Heart left ventricle (tissue), 16 donors: ENCODE results near the gene NEUROD6. TPM values are rescaled to one million over a fixed set of nuclear protein-coding genes. Genes with fewer than 3 reads are reported as not detected.

ENCODE experiments used
- ATAC-seq, 4 donors: fragments of 200-7000 bp; cut with Tn5 transposase; one replicate each; pipeline ENCODE4 v1.9.1; 2020 to 2022; ENCODE audit warnings: moderate library complexity in 4 of 4, mild to moderate bottlenecking in 3 of 4, moderate number of reproducible peaks in 1 of 4
- DNase-seq, 5 donors: peaks; one replicate each; pipeline ENCODE4 v3.0.0-alpha.2; 2020
- H3K27ac ChIP-seq, 12 donors: fragments of 200-600 bp; sonication (generic) in 4 of 12; one replicate each; pipeline versions ENCODE4 v1.5.0 to v1.8.0; 2016 to 2022; ENCODE audit warnings: mild to moderate bottlenecking in 2 of 12
- H3K27me3 ChIP-seq, 9 donors: fragments of 200-600 bp; sonication (generic) in 2 of 9; one replicate each; pipeline versions ENCODE4 v1.5.1 to v1.8.0; 2016 to 2022; ENCODE audit warnings: mild to moderate bottlenecking in 3 of 9
- H3K36me3 ChIP-seq, 9 donors: fragments of 200-600 bp; sonication (generic) in 2 of 9; one replicate each; pipeline versions ENCODE4 v1.5.0 to v1.8.0; 2018 to 2022; ENCODE audit warnings: mild to moderate bottlenecking in 2 of 9
- H3K4me1 ChIP-seq, 12 donors: fragments of 200-600 bp; sonication (generic) in 4 of 12; one replicate each; pipeline versions ENCODE4 v1.5.0 to v1.8.0; 2016 to 2022; ENCODE audit warnings: mild to moderate bottlenecking in 3 of 12
- H3K4me3 ChIP-seq, 12 donors: fragments of 200-600 bp; sonication (generic) in 4 of 12; one replicate each; pipeline versions ENCODE4 v1.5.0 to v1.8.0; 2017 to 2022; ENCODE audit warnings: mild to moderate bottlenecking in 9 of 12, moderate library complexity in 4 of 12
- H3K9me3 ChIP-seq, 12 donors: fragments of 200-600 bp; sonication (generic) in 4 of 12; one replicate each; pipeline versions ENCODE4 v1.5.0 to v1.8.0; 2016 to 2022; ENCODE audit warnings: mild to moderate bottlenecking in 1 of 12
- CTCF ChIP-seq, 12 donors: fragments of 200-600 bp; sonication (generic) in 4 of 12; IDR thresholded peaks; one replicate each; pipeline versions ENCODE4 v1.5.0 to v1.8.0; 2018 to 2022; ENCODE audit warnings: antibody characterized with exemption in 12 of 12, mild to moderate bottlenecking in 5 of 12
- POLR2A ChIP-seq, 2 donors: fragments of 450-650 bp; IDR thresholded peaks; one replicate each; pipeline ENCODE4 v1.6.1; 2017; ENCODE audit warnings: antibody characterized with exemption in 2 of 2, mild to moderate bottlenecking in 2 of 2, moderate library complexity in 2 of 2
- WGBS, 4 donors: extraction: QIAGEN DNeasy Blood & Tissue Kit in 2 of 4; methylation state at CpG; one replicate each; pipeline versions ENCODE4 v1.1.5 to v1.1.7; 2013 to 2018; 5-methylcytosine and 5-hydroxymethylcytosine counted together
- intact Hi-C, 10 donors: fragments of 100-400 bp; cut with DNase I; formaldehyde crosslinking; loops; one replicate each; pipeline versions ENCODE4 v1.11.1 to v1.14.2; 2022
- polyA plus RNA-seq, 2 donors: library from polyadenylated mRNA; stranded (reverse); fragments of 200-250 nt; gene quantifications; one replicate each; pipeline ENCODE4 v1.2.3, GENCODE V29; 2013
- total RNA-seq, 9 donors: library from RNA; depleted of rRNA in 2 of 9; stranded (reverse); fragments of >200 nt in 2 of 9; fragmentation: NEBNext Ultra II Directional in 3 of 9; extraction: Animal tissue kit (Norgen Biotek cat#: 25700) in 3 of 9; gene quantifications; one replicate each; pipeline versions ENCODE4 v1.1.0 to v1.2.4, GENCODE V29; 2016 to 2023
- donor health status: ischemic (EF 13 %, LVEDD 7.1; RV severe dilation, severe dysfunction).
- donor health status: healthy with polysubstance abuse.
- donor health status: DM: no; HTN: yes; CAD: no.
- donor health status: DM: no; HTN: no; CAD: no.
- donor health status: ischemic (EF 25% LVEDD 6.9; RV normal size, moderate dysfunction).
- donor health status: ischemic (EF 25% LVEDD 5.7; RV mildly dilated, moderate dysfunction).
- donor health status: healthy.
- donor health status: DM: yes; HTN: yes; CAD: no.
- donor health status: ischemic (EF 35%, LVEDD 5.7; RV mildly dilated, moderate dysfunction).
- donor health status: nonischemic (EF 11% LVEDD 7.7; RV severe dilation, severe dysfunction).
- donor health status: DM: yes; HTN: yes; CAD: no.
- donor health status: PGD.
- donor health status: ischemic (EF 29% LVEDD 5.4; RV normal size, mild dysfunction).
- donor health status: nonischemic (EF 23%, LVEDD 6.1; RV moderate dilation, normal function).

The NEUROD6 gene
- total and polyA plus RNA-seq, 11 donors = not detected

- ATAC-seq (no peak), DNase-seq (no peak)
- Histone ChIP-seq H3K4me3 (no peak overlapping the region), H3K9me3 (no peaks in the 10 kb centered on the region), H3K27ac (no peak overlapping the region), H3K4me1 (no peaks in the 10 kb centered on the region), H3K27me3 (peaks cover 0 to 53% (median 16%) of the 10 kb centered on the region in 9 donors), H3K36me3 (no peaks in the 10 kb centered on the region)
- WGBS, 4 donors = 70 to 84% (median 75%) methylated on average over 5 of the region's 5 CpGs
- no peak for TF ChIP-seq CTCF (IDR thresholded peaks at IDR 0.05)
- TF ChIP-seq POLR2A (IDR thresholded peaks at IDR 0.05) = no peak
- intact Hi-C loops = no loop called here
Observed at GRCh38 chr7:31345421-31345820, 4.9 kb upstream of the NEUROD6 start.

- Histone ChIP-seq H3K27ac (no peak overlapping the region), H3K36me3 (no peaks in the 10 kb centered on the region), H3K9me3 (no peaks in the 10 kb centered on the region), H3K4me1 (no peaks in the 10 kb centered on the region), H3K27me3 (peaks cover 0 to 60% (median 19%) of the 10 kb centered on the region in 9 donors), H3K4me3 (no peak overlapping the region)
- DNase-seq (no peak), ATAC-seq (no peak)
- 56 to 66% (median 63%) methylated on average over 3 of the region's 3 CpGs for whole genome bisulfite sequencing, 4 donors
- TF ChIP-seq POLR2A (IDR thresholded peaks at IDR 0.05) = no peak
- no peak for TF ChIP-seq CTCF (IDR thresholded peaks at IDR 0.05)
- intact Hi-C loops = no loop called here
Observed at GRCh38 chr7:31343516-31344305, 3.2 kb upstream of the NEUROD6 start.

GRCh38 chr7:31341141-31341540 lies 615 bp upstream of the NEUROD6 start:
- TF ChIP-seq CTCF (IDR thresholded peaks at IDR 0.05) = no peak
- TF ChIP-seq POLR2A (IDR thresholded peaks at IDR 0.05) = no peak
- WGBS, 4 donors = 36 to 48% (median 44%) methylated on average over 5 of the region's 5 CpGs
- DNase-seq (no peak), ATAC-seq (no peak)
- intact Hi-C loops = no loop called here
- Histone ChIP-seq H3K4me3 (no peak overlapping the region), H3K27me3 (peaks cover 7 to 69% (median 35%) of the 10 kb centered on the region in 9 donors), H3K36me3 (no peaks in the 10 kb centered on the region), H3K4me1 (peaks cover 0 to 7% (median 0%) of the 10 kb centered on the region in 12 donors), H3K9me3 (no peaks in the 10 kb centered on the region), H3K27ac (no peak overlapping the region)

- peaks cover 9 to 80% (median 39%) of the 10 kb centered on the region in 9 donors for H3K27me3 ChIP-seq
- 54 to 66% (median 62%) methylated on average over 5 of the region's 5 CpGs for WGBS, 4 donors
- H3K4me3 ChIP-seq = no peak overlapping the region
- H3K4me1 ChIP-seq = peaks cover 0 to 12% (median 0%) of the 10 kb centered on the region in 12 donors
- no peaks in the 10 kb centered on the region for H3K36me3 ChIP-seq
- no peak overlapping the region for H3K27ac ChIP-seq
- no peaks in the 10 kb centered on the region for H3K9me3 ChIP-seq
- TF ChIP-seq CTCF (IDR thresholded peaks at IDR 0.05) = no peak
- intact Hi-C loops = no loop called here
- no peak for ATAC-seq
- DNase-seq = no peak
Observed at GRCh38 chr7:31340051-31340450, 475 bp downstream of the NEUROD6 start.
